SKM-1 treated with dmso at 0.1 percent for 144 hours (cell line): ENCODE results near the gene HSPA8.
"Not testable (repeated sequence)": the region's sequence is repeated elsewhere in the genome, so short reads cannot be mapped to it uniquely, and the experiment has no call there.

Source experiments
- DNase-seq: peaks from one replicate; lab custom pipeline; 2025; ENCODE audit not compliant: unreplicated experiment; lab: John Stamatoyannopoulos, UW

Gene HSPA8

DNA sequence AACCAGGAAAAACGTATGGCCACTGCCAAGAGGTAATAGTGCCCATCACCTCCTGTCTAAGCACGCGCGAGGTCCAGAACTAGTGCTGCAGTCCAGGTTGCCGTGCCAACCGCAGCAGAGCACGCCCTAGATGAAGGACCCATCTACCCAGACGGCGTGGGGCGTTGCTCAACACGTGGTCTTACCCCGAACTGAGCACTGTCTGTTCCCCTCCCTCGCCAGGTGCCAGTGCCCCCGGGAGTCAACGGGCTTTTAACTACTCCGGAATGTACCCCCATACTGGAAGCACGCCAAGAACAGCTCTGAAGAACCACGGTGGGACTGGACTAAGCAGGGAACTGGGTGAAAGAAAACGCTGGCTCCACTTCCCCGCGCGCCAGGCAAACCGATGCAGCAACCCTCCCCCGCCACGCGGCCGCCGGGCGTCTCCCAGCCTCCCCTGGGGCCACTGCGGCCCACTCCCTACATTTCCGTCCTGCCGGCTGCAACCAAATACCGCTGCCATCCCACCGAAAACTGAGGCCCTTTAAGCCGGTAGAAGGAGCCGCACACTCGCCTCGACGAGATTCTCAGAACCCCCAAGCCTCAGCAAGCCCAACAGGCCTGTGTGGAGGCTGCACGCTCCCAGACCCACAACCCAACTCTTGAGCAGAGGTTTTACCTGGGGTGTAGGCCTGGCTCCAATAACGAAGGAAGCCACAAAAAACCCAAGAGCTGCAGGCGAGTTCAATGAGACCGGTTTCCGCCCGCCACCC is at the start of gene HSPA8:
HSPA8 (minus strand) TSS at position 734 of the 755 bp plus-strand sequence. CDS start 812 bp downstream, outside the sequence.
- DNase-seq, result peak; percentile 34

DNA sequence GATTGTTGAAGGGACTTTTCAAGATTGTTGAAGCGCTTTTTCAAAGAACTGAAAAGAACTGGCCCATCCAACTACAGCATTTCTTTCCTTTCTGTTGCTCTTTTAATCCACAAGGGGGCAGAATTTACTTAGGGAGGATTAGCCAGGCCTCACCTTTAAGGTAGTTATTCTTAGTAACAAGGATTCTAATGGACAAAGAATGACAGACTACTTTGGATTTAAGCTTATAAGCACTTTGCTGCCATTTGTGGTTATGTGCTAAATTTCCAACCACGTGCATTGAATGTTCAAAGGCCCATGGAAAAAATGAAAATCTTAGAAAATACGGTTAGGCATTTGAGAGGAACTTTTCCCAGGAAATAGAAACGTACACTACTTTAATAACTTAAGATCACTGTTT is 49.5 kb upstream of the HSPA8 start:
- DNase-seq, result peak; percentile 47

DNA sequence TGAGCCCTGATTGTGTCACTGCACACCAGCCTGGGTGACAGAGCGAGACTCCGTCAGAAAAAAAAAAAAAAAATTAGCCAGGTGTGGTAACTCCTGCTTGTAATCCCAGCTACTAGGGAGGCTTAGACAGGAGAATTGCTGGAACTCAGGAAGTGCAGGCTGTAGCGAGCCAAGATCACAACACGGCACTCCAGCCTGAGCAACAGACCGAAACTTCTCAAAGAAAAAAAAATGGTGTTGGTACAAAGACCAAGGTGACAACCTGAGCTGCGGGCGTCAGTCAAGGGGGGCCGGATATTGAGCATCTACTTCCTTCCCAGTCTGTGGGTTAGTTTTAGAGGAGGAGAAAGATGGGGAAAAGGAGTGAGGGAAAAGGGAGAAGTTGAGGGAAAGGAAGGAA is 48.5 kb upstream of the HSPA8 start:
- no peak for DNase-seq

DNA sequence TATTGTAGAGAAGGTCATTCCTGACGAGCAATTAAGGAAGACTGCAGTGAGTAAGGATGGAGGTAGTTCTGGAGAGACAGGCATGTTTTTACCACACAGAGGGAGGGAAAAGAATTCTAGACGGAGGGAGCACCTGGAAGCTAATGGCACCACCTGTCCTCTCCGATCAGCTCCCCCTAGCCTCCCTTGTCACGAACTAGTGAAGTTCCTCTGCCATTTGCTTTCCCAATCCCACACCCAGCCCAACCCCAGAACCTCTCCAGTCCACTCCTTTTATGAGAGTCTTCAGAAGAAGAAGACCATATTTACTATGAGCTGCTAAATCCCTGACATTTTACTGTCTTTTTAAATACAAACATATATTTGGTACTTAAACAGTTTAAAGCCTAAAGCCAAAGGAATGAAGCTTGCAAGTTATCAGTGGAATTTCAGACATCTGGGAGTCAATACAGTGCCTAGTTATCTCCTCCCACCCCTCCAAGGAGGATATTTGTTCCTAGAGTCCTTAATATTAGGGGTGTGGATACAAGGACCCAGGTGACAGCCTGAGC is 46.1 kb upstream of the HSPA8 start:
- no peak for DNase-seq

DNA sequence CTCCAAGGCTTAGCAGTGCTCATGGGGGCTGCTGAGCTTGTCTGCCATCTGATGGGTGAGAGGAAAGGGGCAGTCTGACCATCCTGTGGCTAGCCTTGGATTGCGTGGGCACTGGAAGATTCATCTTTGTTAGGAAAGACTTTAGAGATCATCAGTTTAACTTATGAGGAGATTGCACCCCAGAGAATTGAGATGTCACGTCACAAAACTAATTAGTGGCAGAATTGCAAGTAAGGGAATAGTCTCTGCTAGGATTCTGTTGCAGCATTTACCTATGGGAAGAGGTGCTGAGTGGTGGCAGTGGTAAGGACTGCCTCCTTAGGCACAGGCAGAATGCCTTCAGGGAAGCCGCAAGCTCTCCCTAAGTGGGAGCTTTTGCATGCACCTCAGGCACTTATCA is 42.8 kb upstream of the HSPA8 start:
- DNase-seq, result no peak

DNA sequence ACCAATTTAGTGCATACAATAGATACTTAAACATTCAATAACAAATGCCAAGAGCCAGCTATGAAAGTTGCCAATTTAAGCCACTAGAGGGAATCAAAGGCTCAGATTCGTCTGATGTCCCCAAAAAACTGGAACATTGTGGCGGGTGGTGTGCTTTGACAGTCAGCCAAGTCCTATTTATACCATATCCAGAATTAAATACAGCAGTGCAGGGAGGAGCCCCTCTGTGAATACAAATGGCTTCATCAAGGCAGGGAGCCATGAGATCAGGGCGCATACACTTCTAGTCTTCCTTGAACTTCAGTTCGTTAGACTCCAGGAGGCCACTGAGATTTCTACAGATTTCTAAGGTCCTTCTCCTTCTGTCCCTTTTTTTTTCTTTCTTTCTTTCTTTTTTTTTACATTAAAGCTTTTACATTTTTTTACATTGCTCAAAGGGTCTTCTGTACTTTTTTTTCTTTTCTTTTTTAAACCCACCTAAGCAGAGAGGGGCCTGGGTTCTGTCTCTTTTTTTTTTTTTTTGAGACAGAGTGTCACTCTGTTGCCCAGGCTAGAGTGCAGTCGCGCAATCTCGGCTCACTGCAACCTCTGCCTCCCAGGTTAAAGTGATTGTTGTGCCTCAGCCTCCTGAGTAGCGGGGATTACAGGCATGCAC is 41.5 kb upstream of the HSPA8 start:
- peak; percentile 11 for DNase-seq

DNA sequence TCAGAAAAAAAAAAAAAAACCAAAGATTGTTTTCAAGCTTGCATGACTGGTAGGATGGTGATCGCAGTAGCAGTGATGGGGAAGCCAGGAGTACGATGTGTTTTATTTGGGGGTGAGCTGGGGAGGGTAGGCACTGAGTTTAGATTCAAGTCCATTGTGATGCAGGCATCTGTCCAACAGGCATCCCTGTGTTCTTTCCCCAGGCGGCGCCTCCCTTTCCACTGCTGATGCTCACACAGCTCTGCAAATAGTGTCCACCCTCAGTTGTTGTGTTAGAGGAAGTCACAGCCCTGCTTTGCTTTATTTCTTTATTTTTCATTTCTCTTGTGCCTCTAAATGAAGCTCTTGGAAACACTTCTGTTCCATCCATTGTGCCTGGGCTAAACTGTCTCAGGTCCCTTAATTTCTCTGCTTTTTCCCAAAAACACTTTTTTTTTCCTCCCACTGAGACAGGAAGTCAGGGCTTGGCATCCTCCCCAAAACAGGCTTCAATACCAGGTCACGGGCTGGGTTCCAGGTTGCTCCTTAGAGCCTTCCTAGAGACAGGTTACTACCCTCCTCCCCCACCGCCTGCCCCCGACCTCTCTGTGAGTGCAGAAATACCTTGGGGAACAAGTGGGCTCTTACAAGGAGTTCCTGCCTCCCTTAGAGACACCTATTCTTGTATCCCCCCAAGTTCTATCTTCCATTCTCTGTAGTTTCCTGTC is 38.6 kb upstream of the HSPA8 start:
- no peak for DNase-seq

DNA sequence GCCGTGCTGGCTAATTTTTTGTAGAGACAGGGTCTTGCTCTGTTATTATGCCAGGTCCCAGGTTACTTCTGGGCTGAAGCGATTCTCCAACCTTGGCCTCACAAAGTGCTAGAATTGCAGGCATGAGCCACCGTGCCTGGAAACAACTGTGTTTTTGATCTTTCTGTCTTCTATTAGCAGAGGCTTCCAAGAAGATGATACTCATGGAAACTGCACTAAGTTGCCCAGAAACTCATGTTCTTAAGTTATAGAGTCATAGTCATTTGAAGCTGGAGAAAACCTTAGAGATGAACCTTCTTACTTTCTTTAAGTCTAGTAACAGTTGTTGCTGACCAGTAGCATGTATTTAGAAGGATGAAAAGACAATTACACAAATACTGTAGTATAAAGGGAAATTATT is 37.1 kb upstream of the HSPA8 start:
- DNase-seq, result no peak

DNA sequence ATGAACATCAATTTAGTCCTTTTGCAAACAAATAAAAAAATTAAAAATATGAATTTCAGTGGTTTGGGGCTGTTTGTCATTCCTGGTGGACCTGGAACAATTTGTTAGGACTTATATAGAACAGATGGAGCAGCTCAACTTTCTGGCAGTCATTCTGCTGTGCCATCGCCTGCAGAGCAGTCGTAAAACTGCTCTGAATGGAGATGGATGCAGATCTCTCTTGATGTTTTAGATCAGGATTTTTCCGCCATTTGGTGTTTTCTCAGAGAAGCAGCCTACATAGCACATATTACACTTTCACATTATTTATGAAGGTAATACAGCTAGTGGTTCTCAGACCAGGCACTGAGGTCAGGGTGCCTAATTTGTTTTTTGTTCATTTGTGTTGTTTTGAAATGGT is 31.8 kb upstream of the HSPA8 start:
- no peak for DNase-seq

DNA sequence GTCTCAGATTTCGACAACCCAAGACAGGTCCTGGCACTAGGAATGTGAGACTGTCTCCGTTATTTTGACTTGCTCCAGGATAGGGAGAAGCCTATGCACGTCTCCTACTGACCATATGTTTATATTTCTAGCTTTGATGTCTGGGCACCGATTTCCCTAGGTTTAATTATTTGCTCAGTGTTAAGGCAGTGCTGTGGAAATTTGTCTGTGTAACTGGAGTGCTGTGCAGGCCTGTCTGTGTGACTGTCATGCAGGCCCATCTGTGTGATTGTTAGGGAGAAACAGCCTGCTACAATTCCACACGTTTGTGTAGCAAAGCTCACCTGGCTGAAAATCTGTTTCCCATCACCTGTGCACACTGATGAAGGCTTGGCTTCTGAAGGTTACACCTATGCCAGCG is 29.6 kb upstream of the HSPA8 start:
- no peak for DNase-seq

DNA sequence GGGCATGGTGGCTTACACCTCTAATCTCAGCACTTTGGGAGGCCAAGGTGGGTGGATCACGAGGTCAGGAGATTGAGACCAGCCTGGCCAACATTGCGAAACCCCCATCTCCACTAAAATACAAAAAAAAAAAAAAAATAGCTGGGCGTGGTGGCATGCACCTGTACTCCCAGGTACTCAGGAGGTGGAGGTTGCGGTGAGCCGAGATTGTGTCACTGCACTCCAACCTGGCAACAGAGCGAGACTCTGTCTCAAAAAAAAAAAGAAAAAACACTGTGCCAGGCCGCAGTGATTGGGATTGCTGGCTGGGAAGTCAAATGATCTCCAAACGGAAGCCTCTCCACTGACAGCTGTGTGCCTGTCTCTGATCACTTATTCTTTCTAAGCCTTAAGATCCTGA is 28.2 kb upstream of the HSPA8 start:
- DNase-seq, result not testable (repeated sequence)

DNA sequence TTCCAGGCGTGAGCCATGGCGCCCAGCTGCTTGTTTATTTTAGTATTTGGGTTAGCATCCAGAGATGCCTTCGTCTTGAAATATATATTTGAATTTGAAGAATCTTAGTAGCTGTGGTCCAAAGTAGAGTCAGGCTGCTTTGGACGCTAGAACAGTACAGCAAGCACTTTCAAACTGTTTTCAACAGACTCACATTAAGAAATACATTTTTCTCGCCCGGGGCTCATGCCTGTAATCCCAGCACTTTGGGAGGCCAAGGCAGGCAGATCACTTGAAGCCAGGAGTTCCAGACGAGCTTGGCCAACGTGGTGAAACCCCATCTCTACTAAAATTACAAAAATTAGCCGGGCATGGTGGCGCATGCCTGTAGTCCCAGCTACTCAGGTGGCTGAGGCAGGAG is 27.0 kb upstream of the HSPA8 start:
- not testable (repeated sequence) for DNase-seq

DNA sequence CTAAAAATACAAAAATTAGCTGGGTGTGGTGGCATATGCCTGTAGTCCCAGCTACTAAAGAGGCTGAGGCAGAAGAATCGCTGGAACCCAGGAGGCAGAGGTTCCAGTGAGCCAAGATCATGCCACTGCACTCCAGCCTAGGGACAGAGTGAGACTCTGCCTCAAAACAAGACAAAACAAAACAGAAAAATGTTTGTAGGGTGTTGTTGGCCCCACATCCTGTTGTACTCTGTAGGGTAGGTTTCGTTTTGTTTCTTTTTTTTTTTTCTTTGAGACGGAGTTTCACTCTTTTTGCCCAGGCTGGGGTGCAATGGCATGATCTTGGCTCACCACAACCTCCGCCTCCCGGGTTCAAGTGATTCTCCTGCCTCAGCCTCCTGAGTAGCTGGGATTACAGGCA is 25.7 kb upstream of the HSPA8 start:
- DNase-seq, result not testable (repeated sequence)

DNA sequence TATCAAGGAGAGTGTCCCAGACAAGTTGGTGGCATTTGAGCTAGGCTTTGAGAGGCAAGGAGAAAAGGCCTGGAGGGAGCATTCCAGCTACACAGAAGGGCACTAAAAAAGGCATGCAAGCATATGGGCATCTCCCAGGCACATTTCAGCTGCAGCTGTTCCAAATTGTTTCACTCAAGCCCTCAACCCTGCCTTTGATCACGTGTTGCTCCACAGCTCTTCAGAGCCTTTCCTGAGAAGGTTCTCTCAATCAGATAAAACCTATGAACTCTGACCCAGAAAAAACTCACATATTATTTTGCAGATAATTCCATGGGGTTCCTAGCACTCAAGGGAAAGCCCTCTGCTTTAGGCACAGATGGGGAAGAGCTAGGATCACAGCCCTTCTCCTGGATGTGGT is 24.4 kb upstream of the HSPA8 start:
- DNase-seq, result no peak

DNA sequence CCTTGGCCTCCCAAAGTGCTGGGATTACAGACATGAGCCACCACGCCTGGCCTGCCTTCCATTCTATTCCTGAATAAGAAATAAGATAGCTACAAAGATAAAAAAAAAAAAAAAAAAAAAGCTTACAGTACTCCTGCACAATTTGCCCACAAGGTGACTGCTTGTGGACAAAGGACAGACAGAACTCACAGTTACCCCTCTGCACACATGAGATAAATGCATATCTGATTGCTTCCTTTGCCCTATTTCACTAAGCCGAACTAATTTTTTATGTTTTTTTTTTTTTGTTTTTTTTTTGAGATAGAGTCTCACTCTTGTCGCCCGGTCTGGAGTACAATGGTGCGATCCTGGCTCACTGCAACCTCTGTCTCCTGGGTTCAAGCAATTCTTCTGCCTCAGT is 23.6 kb upstream of the HSPA8 start:
- no peak for DNase-seq

DNA sequence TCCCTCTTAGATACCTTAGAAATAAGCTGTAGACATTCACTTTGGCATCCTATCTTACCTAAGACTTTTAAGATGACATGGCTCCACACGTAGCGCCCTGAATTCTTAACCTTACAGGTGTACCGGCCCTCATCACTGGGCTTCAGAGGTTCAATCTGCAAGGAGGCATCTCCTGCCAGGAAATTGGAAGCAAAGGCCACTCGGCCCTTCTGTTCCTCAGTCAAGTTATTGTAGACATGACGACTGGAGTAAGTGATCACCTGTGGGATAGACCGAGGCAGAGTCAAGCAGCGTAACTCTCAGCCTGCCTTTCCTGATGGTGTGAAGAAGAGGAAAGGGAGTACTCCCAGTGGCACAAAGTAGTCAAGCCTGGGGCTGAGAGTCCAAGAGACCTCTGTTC is 22.5 kb upstream of the HSPA8 start:
- no peak for DNase-seq

DNA sequence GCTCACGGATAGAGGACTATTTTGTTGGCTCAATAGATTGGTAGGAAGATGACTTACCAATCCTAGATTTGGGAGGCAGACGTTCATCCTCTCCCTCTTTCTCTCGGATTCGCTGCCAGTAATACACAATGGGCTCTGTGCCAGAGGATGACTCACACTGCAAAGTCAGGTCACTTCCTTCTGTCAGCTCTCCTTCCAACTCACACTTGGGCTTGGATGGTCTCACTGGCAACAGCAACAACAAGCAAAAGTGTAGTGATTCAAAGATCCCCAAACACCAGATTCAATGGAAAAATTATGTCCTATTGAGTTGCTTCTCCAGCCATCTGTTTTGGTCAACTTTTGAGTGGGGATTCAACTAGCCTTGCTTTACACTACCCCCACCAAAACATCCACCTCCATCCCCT is 21.7 kb upstream of the HSPA8 start:
- peak; percentile 48 for DNase-seq

DNA sequence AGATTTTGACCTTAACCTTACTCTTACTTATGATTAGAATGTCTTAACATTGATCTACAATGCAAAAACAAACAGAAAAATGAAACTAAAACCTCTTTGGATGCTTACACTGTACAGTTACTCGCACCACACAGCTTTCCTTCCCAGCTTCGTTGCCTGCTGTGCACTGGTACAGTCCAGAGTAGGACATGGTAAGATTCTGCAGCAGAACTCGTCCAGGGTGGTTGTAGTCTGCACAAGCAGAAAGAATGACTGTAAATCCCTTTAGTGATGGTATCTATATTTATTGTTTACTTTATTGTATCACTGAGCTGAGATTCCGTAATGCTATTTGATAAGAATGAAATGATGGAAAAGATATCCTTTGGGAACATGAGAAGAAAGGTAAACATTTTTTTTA is 21.0 kb upstream of the HSPA8 start:
- DNase-seq, result no peak

DNA sequence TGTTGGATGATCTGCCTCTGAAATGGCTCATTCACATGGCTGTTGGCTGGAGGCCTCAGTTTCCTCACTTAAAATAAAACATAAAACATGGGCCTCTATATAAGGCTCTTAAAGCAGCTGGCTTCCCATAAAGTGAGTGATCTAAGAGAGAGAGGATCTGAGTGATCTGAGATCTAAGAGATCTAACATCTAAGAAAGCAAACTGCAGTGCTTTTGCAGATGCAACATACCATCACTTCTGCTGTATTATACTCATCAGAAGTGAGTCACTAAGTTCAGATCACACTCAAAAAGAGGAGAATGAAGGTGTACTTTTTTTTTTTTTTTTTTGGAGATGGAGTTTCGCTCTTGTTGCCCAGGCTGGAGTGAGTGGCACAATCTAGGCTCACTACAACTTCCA is 18.1 kb upstream of the HSPA8 start:
- DNase-seq, result no peak

DNA sequence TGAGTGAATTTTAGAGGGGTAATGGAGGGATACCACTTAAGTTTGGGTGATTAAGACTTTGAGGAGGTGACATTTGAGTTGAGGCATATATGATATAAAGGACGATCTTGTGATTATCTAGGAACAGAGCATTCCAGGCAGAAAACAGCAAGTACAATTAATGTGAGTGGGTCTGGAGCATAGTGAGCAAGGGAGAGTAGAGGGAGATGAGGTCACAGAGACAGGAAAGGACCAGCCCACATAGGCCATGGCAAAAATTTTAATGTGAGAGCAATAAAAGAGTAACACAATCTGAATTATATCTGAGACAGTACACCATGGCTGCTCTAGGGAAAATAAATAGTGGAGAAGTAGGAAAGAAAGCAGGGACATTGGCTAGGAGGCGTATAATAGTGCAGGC is 14.5 kb upstream of the HSPA8 start:
- DNase-seq, result no peak

DNA sequence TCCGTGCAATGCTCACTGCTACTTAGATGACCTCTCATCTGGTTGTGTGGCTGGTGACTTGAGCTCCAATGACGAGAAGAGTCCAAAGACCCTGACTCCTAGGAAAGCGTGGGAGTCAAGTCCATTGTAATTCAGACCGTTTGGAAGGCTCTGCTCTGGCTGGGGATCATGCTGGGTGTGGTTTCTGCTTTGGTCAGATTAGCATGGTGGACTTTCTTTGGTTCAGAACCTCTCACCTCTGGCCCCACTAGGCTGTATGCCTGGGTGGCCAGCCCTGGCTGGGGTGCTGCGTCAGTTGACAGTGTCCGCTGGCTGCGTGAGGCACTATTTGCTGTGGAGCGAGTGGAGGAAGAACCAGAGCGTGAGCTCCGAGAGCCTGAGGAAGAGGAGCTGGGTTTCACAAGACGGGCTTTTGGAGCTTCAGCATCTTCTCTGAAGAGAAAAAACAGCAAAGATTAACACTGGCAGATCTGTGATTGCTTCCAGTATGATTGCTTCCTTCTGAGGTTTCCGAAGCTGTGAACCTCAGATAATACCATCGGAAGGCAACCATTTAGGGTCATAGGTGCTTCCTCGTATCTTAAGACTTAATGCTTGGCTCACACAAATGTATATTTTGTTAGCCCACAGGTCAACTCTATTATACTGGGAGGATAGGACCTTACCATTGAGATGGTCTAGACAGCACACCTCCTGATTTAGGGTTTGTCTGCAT is 11.6 kb upstream of the HSPA8 start:
- no peak for DNase-seq
